MG63 (cell line): ENCODE measurements around the gene POLG2. TPM values are rescaled to one million over a fixed set of nuclear protein-coding genes. Genes with fewer than 3 reads are reported as not detected.
A peak's percentile ranks its signal among the peaks of the same experiment; 100 is the strongest.

Experiments
- DNase-seq: peaks from one replicate; pipeline ENCODE4 v3.0.0-alpha.2; 2020
- H3K27me3 ChIP-seq: fragments of 250-450 bp; sonication (Bioruptor Pico); 2 replicates; pipeline ENCODE4 v1.5.1; 2020; ENCODE audit warnings: mild to moderate bottlenecking, moderate library complexity
- H3K36me3 ChIP-seq: fragments of 250-450 bp; sonication (Bioruptor Pico); 2 replicates; pipeline ENCODE4 v1.5.1; 2020; ENCODE audit warnings: mild to moderate bottlenecking, moderate library complexity
- H3K4me3 ChIP-seq: fragments of 250-450 bp; sonication (Bioruptor Pico); 2 replicates; pipeline ENCODE4 v1.5.1; 2020; ENCODE audit warnings: mild to moderate bottlenecking, moderate library complexity
- H3K9me3 ChIP-seq: fragments of 250-450 bp; sonication (Bioruptor Pico); 2 replicates; pipeline ENCODE4 v1.5.1; 2020; ENCODE audit warnings: mild to moderate bottlenecking, moderate library complexity
- total RNA-seq: library from RNA; depleted of rRNA; stranded (reverse); fragments of >200 nt; shearing (Covaris generic); gene quantifications from 2 replicates; pipeline ENCODE4 v1.2.3, GENCODE V29; 2014; ENCODE audit warnings: low replicate concordance; rRNA removed

POLG2 gene
- total RNA-seq, result 2.8 and 10.4 TPM in 2 replicates

DNA sequence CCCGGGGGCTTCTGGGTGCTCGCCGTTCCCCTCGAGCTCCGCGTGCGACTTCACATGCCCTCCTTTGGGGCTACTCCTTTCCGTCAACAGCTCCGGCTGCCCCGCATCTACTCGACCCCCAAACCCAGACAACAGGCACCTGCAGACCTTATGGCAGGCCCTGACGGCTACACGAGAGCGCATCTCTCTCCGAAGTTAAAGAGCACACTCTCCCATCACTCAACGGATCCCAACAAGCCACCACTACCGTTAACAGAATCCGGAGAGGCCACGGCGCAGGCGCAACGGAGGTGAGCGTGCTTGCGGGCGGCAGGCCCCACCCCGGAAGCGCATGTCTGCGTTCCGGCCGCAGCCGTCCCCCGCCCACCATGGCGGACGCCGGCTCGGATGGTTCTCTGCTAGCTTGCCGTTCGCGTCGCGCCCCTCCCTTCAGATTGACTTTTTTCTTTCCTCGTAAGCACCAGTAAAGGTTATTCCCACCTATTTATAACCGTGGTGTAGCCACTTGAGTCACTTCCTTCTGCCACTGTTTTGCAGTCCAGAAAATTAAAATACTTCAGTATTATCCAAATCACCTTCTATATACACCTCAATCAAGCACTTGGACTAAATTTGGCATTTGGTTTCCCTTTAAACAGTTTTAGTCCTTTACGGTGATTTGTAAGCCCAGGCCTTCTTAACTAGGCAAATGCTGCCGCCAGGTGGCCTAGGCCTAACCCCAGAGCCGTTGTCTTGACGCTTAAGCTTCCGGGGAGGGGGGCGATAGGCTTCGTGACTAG lies at the start of gene POLG2:
Gene POLG2 (minus strand): TSS at position 269 of the 779 bp plus-strand sequence. CDS start 86 bp downstream, at position 183.
- peaks cover 66% of the 10 kb centered on the region for H3K36me3 ChIP-seq
- H3K9me3 ChIP-seq, result no peaks in the 10 kb centered on the region
- DNase-seq, result peak; percentile 96

DNA sequence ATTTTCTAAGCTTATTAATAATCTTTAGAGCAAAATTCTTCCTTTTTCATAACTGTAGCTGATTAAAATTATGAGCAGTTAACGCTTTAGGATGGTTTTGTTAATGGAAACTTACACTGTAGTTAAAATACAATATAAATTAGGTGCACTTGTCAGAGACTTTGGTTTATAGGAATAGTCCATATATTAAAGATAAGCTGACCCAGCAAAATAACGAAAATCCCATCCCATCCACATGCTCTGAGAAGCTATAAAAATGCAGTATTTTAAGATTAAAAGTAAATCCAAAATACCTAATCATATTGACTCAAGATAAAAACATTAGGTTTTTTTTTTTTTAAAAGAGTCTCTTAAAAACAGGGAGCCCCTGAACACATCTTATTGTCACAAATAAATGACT lies 47.9 kb upstream of the POLG2 start:
- Histone ChIP-seq H3K36me3 (peaks cover 92% of the 10 kb centered on the region), H3K27me3 (no peaks in the 10 kb centered on the region), H3K9me3 (no peaks in the 10 kb centered on the region), H3K4me3 (no peak overlapping the region)
- no peak for DNase-seq

More for the DNA sequence above, at the start of gene POLG2:
- H3K4me3 ChIP-seq, result peak within 1 kb of the TSS; percentile 93
- H3K27me3 ChIP-seq, result no peaks in the 10 kb centered on the region

DNA sequence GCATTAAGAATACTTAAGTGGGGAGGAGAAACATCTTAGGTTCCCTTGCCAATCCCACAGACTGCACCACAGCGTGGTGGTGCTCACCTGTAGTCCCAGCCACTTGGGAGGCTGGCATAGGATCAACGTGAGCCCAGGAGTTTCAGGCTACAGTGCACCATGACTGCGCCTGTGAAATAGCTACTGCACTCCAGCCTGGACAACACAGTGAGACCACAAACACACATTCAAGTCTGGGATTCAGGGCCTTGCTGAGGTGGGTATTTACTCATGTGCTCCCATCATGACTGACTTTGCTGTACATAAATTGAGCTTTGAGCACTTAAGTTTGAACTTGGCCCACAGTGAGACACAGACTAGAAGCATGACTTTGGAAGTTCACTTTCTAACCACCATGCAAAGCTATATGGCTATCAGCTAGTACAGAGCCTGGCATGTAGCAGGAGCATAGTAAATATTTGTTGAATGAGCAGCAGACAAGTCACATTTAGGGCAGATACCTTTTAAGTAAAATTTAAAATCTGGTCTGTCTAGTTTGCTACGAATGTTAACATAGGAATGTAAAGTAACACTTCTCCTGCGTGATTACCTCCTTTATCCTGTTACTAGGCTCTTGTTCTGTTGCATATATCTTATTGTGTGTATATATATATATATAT lies 43.4 kb upstream of the POLG2 start:
- no peaks in the 10 kb centered on the region for H3K9me3 ChIP-seq
- no peak overlapping the region for H3K4me3 ChIP-seq
- H3K27me3 ChIP-seq, result no peaks in the 10 kb centered on the region
- DNase-seq, result no peak
- H3K36me3 ChIP-seq, result peaks cover 96% of the 10 kb centered on the region

DNA sequence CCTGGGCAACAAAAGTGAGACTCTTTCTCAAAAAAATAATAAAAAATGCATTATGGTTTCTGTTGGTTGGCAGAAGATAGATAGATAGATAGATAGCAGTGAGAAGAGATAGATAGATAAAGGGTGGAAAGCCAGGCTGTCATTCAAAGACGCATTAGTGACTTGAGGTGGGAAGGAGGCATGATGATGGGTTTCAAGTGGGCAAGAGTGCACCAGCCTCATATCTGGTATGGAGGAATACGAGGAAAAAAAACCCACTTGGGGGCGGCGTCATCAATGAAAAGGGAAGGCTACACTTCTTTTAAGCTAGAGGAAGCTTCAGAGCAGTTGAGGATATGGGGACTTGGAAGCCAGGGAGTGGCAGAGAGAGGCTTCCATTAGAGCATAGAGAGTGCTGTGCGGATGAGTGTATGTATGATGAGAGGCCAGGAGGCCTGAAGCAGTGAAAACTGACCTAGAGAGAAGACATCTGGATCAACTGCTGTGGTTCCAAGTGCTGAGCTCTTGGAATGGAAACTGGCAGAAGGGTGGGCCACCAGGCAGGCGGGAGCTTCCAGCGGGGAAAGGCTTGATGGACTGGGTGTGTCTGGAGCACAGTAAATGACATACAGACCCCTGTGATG lies 41.8 kb upstream of the POLG2 start:
- no peak overlapping the region for H3K4me3 ChIP-seq
- no peaks in the 10 kb centered on the region for H3K9me3 ChIP-seq
- H3K36me3 ChIP-seq, result peaks cover 96% of the 10 kb centered on the region
- H3K27me3 ChIP-seq, result no peaks in the 10 kb centered on the region
- DNase-seq, result no peak

DNA sequence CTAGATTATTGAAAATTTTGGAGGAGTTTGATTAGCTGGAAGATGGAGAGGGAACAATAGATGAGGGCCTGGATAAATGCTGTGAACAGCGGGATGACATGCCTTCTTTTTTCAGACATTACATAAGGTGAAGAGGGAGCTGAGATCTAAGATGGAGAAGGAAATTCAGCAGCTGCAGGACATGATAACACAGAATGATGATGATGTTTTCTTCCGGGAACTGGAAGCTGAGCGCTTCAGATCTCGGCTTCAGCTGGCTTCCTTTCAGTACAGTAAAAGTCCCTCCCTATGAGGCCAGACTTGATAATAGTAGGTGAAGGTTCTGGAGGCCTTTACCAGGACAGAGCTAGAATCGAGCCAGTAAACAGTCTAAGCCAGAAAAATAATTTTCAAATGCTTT lies 40.6 kb upstream of the POLG2 start:
- Histone ChIP-seq H3K4me3 (no peak overlapping the region), H3K9me3 (no peaks in the 10 kb centered on the region), H3K36me3 (peaks cover 96% of the 10 kb centered on the region), H3K27me3 (no peaks in the 10 kb centered on the region)
- no peak for DNase-seq

DNA sequence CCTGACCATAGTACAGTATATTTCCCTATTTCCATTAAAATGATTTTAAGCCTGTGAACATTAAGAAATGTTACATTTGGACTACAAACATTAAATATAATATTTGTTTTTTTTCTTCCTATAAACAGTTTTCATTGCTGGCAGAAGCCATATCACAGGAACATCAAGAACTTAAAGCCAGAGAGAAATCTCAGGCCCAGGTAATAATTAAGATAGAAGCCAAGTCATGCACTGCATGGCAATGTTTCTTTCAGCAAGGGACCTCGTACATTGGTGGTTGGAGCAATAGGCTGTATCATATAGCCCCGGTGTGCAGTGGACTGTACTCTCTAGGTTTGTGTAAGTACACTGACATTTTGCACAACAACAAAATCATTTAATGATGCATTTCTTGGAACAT lies 40.1 kb upstream of the POLG2 start:
- Histone ChIP-seq H3K27me3 (no peaks in the 10 kb centered on the region), H3K4me3 (no peak overlapping the region), H3K9me3 (no peaks in the 10 kb centered on the region), H3K36me3 (peaks cover 96% of the 10 kb centered on the region)
- no peak for DNase-seq

DNA sequence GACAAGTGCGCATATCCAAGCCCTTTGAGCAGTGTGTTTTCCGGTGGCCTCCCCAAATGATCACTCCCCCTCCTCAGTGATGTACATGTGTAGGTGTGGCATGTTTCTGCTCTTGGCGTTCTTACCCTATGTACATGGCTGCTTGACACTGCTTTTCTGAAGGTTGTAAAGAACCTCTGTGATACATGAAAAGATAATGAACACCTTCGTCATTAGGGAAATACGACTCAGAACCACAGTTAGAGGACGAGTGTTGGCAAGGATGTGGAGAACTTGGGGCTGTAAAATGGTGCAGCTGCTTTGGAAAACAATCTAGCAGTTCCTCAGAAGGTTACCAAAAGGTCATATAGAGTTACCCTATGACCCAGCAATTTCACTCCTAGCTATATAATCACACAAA lies 38.5 kb upstream of the POLG2 start:
- peaks cover 97% of the 10 kb centered on the region for H3K36me3 ChIP-seq
- no peak for DNase-seq
- H3K27me3 ChIP-seq, result no peaks in the 10 kb centered on the region
- no peaks in the 10 kb centered on the region for H3K9me3 ChIP-seq
- no peak overlapping the region for H3K4me3 ChIP-seq

DNA sequence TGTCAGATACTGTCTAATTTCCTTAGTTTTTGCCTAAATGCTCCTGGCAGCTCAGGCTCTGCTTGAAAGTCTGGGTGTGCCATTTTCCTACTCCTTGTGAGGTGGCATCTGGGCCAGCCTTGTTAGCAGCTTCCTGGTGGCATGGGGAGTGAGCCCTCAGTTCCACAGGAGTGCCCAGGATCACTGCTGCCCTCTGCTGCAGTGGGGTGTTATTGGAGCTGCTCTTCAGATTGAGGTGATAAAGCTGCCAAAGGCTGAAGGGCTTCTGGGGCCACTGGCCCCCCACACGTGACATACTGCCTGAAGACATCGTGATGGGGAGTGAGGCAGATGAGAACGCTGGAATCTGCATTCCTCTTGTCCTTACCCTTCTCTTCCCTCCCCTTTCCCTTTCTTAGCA lies 37.3 kb upstream of the POLG2 start:
- H3K4me3 ChIP-seq, result no peak overlapping the region
- H3K9me3 ChIP-seq, result no peaks in the 10 kb centered on the region
- DNase-seq, result peak; percentile 26
- H3K27me3 ChIP-seq, result no peaks in the 10 kb centered on the region
- peaks cover 98% of the 10 kb centered on the region for H3K36me3 ChIP-seq

DNA sequence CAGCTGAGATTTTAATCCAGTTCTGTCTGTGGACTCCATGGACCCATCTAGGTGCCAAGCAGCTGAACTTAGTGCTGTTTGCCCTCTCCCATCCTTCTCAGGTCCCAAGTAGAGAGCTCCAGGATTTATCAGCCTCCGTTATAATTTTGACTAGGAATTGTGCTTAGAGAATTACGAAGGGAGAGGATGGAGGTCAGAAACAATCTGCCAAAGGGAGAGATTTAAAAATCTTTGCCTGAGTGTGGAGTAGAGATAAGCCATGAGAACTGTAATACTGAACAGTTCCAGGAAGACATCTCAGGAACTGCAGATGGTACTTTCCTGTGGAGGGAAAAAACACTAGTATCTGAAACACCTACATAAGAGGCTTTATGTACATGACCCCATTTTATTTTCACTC lies 36.9 kb upstream of the POLG2 start:
- Histone ChIP-seq H3K36me3 (peaks cover 98% of the 10 kb centered on the region), H3K27me3 (no peaks in the 10 kb centered on the region), H3K4me3 (no peak overlapping the region), H3K9me3 (no peaks in the 10 kb centered on the region)
- no peak for DNase-seq

DNA sequence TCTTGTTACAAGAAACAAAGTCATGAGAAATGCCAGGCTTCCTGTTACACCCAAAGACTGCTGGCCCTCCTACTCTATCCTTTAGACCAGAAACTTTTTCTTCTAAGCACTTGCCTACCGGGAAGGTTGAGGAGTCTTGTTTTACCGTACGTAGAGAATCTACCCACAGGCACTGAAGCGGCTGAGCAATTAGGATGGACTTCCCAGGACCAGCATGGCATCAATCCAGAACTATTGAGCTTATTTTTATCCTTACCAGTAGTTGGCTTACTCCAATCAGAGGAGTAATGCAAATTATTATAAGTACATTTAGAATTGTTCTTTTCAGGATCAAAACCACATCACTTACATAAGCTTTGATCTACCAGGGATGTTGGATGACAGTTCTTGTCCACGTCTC lies 35.6 kb upstream of the POLG2 start:
- DNase-seq, result no peak
- Histone ChIP-seq H3K4me3 (no peak overlapping the region), H3K27me3 (no peaks in the 10 kb centered on the region), H3K36me3 (peaks cover 98% of the 10 kb centered on the region), H3K9me3 (no peaks in the 10 kb centered on the region)

DNA sequence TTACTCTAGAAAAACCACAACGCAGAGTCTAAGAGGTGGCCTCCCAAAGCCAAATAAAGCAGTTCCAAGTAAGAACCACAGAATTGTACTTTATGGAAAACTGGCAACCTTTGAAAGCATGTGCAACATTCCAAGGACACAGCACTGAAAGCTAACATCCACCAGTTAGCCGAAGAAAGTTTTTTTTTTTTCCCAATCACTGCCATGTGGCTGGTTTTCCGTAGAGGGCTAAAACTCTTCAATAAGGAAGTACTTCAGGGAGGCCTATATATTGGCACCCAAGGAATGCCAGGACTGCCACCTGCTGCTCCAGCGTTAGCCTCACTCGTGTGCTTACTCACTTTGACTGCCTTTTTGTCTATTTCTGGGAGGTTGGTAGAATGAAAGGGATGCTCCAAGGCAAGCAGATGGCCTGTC lies 35.1 kb upstream of the POLG2 start:
- no peak for DNase-seq
- no peaks in the 10 kb centered on the region for H3K9me3 ChIP-seq
- H3K36me3 ChIP-seq, result peaks cover 98% of the 10 kb centered on the region
- H3K4me3 ChIP-seq, result no peak overlapping the region
- no peaks in the 10 kb centered on the region for H3K27me3 ChIP-seq

DNA sequence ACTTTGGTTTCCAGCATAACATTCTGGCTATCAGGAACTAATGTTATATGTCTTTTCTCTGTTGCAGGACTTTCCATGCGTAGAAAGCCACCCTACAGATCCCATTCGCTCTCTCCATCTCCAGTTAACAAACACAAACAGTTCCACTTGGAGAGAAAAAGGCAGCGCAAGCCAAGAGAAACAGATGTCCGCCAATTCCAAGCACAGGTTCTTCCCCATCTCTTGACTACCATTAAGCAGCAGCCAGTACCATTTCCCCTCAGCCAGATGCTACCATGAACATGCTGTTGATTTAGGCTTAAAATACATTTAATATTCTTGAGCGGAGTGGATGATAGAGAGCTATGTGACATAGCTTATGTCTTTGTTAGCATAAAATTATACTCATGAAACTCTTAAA lies 32.4 kb upstream of the POLG2 start:
- no peak for DNase-seq
- no peaks in the 10 kb centered on the region for H3K27me3 ChIP-seq
- no peaks in the 10 kb centered on the region for H3K9me3 ChIP-seq
- no peak overlapping the region for H3K4me3 ChIP-seq
- peaks cover 96% of the 10 kb centered on the region for H3K36me3 ChIP-seq

DNA sequence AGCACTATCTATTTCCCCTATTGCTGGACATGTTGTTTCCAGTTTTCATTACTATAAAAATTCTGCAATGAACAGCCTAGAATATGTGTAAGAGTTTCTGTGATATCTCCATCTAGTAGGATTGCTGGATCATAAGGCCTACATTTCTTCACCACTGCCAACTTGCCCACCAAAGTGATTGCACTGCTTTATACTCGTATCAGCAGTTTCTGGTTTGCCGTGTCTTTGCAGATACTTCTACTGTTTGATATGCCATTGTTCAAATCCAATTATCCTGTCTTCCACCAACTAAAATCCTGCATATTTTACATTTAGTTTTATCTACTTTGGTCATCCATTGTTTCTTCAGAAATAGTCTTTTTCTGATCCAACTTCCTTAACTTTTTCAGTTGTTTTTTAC lies 31.1 kb upstream of the POLG2 start:
- DNase-seq, result no peak
- H3K4me3 ChIP-seq, result no peak overlapping the region
- no peaks in the 10 kb centered on the region for H3K9me3 ChIP-seq
- peaks cover 96% of the 10 kb centered on the region for H3K36me3 ChIP-seq
- no peaks in the 10 kb centered on the region for H3K27me3 ChIP-seq

DNA sequence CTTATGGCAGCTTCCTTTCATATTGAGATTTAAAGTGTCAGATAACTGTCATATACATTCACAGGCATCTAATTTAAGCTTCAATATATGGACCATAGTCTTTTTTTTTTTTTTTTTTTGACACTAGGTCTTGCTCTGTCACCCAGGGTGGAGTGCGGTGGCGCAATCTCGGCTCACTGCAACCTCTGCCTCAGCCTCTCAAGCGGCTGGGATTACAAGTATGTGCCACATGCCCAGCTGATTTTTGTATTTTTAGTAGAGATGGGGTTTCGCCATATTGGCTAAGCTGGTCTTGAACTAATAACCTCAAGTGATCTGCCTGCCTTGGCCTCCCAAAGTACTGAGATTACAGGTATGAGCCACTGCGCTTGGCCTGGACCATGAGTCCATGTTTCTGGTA lies 23.5 kb upstream of the POLG2 start:
- Histone ChIP-seq H3K4me3 (no peak overlapping the region), H3K27me3 (no peaks in the 10 kb centered on the region), H3K9me3 (no peaks in the 10 kb centered on the region), H3K36me3 (peaks cover 92% of the 10 kb centered on the region)
- DNase-seq, result no peak

DNA sequence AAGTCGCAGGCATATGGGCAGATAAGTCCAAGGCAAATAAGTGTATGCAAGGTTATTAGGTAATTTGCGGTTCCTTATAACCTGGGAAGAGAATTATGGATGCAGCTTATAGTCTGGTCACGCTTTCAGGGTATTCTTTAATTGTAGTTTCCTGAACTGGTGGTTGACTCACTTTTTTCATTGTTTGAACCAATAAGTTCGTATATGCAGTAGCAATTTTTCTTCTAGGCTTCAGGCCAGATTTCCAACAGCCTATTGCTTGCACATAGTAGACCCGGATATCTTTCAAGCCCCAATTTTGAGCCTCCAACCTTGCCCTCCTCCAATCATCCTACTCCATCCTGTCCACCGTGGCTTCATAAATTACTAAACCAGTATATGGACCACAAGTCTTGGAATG lies 22.7 kb upstream of the POLG2 start:
- H3K9me3 ChIP-seq, result no peaks in the 10 kb centered on the region
- no peak for DNase-seq
- no peak overlapping the region for H3K4me3 ChIP-seq
- H3K27me3 ChIP-seq, result no peaks in the 10 kb centered on the region
- H3K36me3 ChIP-seq, result peaks cover 94% of the 10 kb centered on the region

DNA sequence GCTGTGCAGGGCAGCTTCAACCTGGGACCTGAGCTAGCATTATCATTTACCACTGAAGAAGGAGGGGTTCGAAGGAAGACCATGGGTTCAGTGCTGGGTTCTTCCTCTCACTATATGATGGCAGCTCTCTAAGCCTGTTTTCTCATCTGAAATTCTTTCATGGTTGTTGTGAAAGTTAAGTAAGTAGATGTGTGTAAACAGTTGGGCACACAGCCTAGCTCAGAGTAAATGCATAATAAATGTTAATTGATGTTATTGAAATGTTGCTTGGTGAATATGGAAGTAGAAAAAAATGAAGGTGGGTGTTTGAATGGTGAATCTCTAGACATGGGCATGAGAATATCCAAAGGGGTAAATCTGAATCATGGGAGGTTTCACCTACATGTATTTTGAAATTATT lies 19.0 kb upstream of the POLG2 start:
- Histone ChIP-seq H3K4me3 (no peak overlapping the region), H3K27me3 (no peaks in the 10 kb centered on the region), H3K36me3 (peaks cover 96% of the 10 kb centered on the region), H3K9me3 (no peaks in the 10 kb centered on the region)
- DNase-seq, result no peak

DNA sequence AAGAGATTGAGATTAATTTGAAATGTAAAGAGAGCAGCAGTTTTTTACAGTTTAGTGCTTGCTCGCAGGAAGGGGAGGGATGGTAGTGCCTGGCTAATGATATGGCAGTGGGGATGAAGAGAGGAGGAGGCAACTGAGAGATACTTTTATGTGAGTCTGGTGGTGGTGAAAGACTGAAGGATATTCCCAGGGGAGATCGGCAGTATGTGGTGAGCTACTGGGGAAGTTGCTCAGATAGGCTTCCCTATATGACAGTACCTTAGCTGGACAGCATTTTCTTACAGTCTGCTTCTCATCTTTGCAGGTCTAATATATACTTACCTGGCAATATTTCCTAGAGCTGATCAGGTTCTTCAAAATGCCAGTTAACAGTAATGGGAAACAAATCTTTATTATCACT lies 18.6 kb upstream of the POLG2 start:
- Histone ChIP-seq H3K9me3 (no peaks in the 10 kb centered on the region), H3K27me3 (no peaks in the 10 kb centered on the region), H3K4me3 (no peak overlapping the region), H3K36me3 (peaks cover 96% of the 10 kb centered on the region)
- no peak for DNase-seq

DNA sequence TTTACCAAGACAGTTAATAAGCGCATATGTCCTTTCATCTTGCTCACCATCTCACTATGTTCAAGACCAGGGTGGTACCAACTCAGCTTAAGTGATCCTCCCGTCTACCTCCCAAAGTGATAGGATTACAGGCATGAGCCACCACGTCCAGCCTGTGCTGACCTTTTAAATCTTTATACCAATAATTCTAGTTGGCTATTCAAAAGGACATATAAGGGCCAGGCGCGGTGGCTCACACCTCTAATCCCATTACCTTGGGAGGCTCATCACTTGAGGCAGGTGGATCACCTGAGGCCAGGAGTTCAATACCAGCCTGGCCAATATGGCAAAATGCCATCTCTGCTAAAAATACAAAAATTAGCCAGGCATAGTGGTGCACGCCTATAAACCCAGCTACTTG lies 12.3 kb upstream of the POLG2 start:
- Histone ChIP-seq H3K4me3 (no peak overlapping the region), H3K36me3 (peaks cover 73% of the 10 kb centered on the region), H3K27me3 (no peaks in the 10 kb centered on the region), H3K9me3 (no peaks in the 10 kb centered on the region)
- no peak for DNase-seq
